ENCODE data around the gene ECI1.

ECI1 gene

DNA sequence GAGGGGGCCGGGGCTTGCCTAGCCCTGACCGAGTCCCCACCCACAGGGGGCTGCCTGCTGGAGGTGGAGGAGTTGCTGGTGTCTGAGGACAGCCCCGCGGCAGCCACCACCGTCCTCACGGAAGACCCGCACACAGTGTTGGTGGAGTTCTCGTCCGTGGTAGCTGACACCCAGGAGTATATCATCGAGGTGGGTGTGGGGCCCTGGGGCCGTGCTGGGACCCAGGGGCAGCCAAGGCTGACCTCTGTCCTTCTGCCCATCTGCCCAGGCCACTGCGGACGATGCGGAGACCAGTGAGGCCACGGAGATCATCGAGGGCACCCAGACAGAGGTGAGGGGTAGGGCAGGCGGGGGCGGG, 16.6 kb downstream of the ECI1 start:
- no peak for FAIRE-seq
- no peak for DNase-seq (ENCODE audit: low spot score)

DNA sequence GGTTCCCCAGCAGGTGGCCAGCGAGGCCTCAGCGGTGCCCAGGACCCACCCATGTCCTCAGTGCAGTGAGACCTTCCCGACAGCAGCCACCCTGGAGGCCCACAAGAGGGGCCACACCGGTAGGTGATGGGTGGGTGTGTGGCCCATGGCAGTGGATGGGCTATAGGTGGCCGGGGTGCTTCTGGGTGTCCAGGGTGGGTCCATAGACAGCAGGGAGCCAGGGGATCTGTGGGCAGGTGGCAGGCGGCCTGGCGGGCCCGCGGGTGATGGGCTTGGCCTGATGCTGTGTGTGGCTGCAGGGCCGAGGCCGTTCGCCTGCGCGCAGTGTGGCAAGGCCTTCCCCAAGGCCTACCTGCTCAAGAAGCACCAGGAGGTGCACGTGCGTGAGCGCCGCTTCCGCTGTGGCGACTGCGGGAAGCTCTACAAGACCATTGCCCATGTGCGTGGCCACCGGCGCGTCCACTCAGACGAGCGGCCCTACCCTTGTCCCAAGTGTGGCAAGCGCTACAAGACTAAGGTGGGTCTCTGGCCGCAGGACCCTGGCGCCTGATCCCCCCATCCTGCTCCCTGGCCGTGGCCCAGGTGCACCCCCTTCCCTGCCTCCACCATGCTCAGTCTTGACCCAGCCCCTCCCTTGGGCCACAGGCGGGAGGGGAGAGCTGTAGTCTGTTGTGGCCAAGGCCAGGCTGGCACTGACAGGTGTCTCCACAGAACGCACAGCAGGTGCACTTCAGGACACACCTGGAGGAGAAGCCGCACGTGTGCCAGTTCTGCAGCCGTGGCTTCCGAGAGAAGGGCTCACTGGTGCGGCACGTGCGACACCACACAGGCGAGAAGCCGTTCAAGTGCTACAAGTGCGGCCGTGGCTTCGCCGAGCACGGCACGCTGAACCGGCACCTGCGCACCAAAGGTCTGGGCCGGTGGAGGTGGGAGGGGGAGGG, 17.2 kb downstream of the ECI1 start:
- DNase-seq (ENCODE audit: low spot score) (no peak), FAIRE-seq (no peak)

DNA sequence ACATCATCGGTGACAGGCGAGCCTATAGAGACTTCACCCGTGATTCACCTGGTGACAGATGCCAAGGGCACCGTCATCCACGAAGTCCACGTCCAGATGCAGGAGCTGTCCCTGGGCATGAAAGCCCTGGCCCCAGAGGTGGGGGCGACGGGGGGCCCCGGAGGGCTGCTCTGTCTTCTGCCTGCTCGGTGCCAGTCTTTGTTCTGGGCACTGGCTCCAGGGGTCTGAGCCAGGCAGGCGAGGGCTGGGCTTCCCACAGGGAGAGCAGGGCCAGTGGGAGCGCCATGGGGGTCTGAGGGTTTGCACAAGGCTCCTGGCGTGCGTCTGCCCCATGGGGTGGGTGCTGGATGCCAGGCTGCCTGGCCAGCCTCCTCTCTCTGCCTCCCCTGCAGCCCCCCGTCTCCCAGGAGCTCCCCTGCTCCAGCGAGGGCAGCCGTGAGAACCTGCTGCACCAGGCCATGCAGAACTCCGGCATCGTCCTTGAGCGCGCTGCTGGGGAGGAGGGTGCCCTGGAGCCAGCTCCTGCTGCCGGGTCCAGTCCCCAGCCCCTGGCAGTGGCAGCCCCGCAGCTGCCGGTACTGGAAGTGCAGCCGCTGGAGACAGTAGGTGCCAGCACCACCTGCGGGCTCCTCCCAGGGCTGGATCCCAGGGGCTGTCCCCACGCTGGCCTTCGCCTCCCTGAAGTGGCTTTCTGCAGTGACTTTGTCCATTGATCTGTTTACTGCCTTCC, 18.2 kb downstream of the ECI1 start:
- FAIRE-seq: no peak
- no peak for DNase-seq (ENCODE audit: low spot score)

DNA sequence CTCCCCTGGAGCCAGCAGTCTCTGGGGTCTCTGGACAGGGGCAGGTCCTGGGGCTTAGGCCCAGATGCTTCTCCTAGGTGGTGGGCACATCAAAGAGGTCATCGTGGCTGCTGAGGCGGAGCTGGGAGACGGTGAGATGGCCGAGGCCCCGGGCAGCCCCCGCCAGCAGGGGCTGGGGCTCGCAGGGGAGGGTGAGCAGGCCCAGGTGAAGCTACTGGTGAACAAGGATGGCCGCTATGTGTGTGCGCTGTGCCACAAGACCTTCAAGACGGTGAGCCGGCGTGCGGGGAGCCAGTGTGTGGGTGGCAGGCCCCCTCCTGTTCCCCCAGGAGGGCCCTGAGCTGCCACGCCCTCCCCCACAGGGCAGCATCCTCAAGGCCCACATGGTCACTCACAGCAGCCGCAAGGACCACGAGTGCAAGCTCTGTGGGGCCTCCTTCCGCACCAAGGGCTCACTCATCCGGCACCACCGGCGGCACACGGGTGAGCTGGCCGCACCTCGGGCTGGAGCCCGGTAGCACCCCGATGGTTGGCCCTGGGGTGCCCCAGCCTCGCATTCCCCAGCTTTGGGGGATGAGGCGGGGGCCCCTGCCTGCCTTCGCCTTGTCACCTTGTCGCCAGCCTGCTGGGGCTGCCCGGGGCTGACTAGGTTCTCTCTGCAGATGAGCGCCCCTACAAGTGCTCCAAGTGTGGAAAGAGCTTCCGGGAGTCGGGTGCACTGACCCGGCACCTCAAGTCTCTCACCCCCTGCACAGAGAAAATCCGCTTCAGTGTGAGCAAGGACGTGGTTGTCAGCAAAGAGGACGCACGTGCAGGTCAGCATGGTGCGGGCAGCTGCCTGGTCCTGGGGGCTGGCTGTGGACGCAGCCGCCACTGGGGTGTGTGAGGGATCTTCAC, 19.0 kb downstream of the ECI1 start:
- DNase-seq (ENCODE audit: low spot score): no peak
- FAIRE-seq: no peak

DNA sequence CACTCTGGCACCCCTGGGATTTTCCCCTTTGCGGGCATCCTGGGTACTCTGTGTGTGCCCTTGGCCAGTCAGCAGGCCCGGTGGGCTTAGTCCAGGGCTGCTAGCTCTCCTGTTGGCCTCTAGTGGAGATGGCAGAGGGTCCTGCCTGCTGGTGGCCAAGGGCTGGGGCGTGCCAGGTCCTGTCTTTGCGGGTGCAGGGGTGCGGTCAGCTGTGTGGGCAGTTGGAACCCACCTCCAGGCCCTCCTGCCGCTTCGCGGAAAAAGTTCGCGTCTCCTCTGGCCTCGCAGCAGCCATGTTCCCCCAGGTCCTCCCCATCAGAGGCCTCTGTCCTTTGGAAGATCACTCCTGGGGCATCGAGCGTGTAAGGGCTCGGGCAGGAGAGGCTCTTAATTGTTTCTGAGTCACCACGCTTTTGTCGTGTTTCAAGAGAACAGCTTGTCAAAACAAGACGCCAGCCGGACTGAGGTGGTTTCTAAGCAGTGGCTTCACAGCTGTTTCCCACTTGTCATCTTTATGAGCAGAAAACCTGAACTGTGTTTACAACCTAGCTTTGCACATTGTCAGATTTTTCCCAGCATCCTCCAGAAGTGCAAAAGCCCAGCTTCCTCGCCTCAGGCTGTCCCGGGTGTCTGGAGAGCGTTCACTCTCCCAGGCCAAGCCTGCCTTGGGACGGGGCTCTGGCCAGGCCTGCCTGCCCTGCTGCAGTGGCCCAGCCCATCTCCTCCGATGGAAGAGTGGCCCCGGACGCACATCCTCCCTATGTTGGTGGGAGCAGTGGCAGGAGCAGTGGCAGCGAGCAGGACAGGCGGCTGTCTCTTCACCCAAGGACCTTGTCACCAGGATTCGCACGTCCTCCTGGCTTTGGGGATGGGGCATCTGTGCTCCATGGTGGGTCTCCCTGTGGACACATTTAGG, 20.1 kb downstream of the ECI1 start:
- FAIRE-seq (no peak), DNase-seq (ENCODE audit: low spot score) (no peak)

DNA sequence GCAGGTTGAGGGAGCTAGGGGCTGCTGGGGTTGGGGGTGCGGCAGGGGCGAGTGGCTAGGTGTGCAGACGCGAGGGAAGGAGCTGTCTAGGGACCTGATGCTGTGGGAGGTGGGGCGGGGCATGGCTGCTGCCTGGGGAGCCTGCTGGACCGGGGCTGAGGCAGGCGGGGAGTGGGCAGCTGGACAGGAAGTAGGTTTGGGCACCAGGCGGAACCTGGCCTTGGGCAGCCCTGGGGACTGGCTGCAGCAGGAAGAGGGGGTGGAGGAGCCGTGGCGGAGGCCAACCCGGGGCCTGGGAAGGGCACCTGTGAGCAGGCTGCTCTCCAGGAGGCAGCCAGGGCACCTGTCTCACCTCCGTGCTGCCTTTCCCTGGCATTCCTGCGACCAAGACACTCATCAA, 21.0 kb downstream of the ECI1 start:
- DNase-seq (ENCODE audit: low spot score): no peak
- FAIRE-seq: no peak

DNA sequence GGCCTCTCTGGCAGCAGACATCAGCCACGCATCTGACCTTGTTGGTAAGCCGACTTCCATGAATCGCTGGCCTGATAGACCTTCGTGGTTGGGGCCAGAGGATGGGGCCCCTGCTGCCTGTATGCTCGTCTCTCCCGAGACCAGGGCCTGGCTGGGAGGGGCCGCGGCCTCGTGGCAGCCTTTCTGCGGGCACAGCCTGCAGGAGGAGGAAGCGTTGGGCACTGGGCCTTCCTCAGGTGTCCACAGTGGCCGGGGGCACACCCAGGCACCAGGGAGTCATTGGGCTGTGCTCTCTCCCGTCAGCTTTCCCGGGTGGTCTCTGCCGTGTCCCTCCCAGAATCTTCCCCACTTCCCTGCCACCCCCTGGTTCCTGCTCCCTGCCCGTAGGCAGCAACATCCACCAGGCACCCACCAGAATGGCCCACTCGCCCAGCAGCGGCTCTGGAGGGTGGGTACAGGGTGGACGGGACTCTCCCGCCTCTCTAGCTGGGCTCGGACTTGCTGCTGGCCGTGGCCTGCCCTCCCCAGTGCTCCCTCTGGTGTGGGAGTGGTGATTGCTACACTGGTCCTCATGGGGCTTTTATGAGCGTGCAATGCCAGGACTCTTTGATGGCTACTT, 21.6 kb downstream of the ECI1 start:
- FAIRE-seq (no peak), DNase-seq (ENCODE audit: low spot score) (no peak)

DNA sequence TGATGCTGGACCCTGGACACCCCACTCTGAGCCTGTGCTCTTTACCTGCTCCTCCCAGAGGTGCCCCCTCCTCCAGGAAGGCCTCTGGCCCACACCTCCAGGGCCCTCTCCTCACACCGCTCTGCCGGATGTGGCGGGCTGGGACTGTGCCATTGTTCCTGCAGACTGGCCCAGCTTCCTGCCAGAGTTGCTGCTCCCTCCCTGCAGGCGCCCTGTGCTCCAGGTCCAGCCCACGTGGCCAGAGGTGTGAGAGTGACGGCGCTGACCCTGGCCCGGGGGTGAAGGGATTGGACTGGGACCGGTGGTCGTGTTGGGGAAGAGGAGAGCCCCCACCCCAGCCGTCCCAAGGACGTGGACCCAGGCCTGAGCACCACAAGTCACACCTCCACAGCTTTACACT, 22.3 kb downstream of the ECI1 start:
- FAIRE-seq (no peak), DNase-seq (ENCODE audit: low spot score) (no peak)

DNA sequence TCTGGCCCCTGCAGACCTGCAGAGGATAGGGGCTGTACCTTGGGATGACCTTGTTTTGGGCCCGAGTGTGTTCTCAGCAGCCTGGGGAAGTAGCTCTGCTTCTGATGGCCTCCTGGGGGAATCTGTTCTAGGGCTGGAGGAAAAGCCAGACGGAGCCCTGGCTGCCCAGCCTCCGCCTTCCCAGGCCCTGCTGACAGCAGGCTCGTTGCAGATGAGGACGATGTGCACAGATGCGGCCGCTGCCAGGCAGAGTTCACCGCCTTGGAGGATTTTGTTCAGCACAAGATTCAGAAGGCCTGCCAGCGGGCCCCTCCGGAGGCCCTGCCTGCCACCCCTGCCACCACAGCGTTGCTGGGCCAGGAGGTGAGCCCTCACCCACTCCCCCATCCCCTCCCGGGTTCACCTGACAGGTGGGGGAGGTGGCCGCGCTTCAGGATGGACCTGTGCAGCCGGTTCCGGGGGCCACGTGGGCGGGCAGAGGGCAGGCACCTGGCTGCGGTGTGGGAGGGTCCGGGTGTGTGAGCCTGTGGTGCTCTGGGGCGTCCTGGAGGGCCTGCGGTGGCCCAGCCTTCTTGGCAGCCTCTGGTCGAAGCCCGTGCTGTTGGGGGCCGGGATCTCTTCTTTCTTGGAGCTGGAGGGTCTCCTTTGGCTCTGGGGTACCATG, 23.1 kb downstream of the ECI1 start:
- FAIRE-seq (no peak), DNase-seq (ENCODE audit: low spot score) (no peak)

DNA sequence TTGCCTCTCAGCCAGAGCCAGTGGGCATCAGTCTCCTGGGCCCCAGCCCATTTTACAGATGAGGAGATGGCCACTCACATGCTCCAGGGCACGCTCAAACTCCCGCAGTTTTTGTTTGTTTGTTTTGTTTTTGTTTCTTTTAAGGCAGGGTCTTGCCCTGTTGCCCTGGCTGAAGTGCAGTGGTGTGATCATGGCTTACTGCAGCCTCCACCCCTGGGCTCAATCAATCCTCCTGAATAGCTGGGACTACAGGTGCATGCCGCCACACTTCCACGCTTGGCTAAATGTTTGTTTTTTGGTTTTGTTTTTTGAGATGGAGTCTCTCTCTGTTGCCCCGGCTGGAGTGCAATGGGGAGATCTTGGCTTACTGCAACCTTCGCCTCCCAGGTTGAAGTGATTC, 24.5 kb downstream of the ECI1 start:
- FAIRE-seq (no peak), DNase-seq (ENCODE audit: low spot score) (no peak)

DNA sequence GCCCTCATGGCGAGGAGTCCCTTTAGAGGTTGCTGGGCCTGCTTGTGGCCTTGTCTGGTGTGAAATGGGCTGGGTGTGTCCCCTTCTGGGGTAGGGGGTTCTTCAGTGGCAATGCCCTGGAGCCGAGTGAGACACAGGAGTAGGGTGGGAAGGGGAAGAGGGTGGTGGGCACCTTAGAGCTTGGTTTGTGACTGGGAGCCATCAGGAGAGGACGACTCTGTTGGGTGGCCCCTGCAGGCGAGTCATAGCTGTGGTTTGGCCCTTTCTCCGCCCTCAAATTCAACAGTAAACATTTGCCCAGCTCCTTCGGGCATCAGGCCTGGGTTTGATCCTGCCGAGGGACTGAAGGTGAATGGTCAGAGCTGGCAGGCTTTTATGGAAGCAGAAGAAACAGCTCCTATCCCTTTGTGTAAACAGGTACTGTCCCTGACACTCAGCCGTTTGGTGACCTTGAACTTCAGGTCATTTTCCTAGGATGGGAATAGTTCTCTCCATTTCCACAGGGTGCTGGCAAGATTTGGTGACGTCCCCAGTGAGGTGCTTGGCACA, 25.1 kb downstream of the ECI1 start:
- DNase-seq (ENCODE audit: low spot score) (no peak), FAIRE-seq (no peak)

DNA sequence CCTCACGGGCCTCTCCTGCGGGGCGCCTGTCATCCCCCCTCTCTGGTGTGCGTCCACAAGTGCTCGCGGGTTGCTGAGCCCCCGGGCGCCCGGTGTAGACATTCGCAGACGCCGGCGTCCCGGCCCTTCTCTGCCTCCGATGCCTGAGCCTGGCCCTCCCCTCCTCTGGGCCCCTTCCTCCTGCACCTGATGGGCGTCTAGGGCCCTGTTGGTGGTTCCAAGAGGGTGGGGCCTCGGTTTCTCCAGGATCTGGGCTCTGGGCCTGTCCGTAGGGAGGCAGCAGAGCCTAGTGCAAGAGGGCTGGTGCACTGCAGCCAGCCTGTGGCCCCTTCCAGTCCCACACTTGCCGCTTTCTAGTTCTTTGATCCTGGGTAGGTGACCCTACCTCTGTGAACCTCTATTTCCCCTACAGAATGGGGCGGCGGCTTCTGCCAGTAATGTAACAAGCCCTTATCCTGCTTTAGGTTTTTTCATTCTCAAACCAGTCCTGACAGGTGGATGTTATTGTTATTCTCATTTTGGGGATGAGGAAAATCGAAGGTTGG, 27.4 kb downstream of the ECI1 start:
- FAIRE-seq: no peak
- DNase-seq (ENCODE audit: low spot score): peak; percentile 28

DNA sequence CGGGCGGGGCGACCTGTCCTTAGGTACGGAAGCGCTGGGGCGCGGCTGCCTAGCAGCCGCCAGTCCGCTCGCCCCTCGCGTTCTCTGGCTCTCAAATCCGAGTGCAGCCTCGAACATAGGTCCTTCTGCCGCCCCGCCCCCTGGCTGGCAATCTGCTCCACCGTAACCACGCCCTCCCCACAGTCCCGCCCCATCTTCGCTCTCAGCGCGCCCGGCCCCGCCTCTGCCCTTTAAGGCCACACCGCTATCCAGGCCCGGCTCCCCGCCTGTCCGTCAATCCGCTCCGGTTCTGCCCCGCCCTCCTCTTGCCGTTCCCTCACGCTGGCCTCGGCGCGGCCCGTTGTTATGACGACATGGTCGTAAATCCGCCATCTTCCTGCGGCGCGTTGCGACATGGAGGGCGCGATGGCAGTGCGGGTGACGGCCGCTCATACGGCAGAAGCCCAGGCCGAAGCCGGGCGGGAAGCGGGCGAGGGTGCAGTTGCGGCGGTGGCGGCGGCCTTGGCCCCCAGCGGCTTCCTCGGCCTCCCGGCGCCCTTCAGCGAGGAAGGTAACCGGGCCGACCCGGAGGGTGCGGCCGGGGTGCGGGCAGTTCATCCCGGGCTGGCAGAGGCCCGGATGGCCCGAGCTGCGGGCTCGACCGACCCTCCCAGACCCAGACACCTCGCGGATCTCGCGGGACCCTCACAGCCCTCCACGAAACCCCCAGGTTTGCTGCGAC, 28.0 kb downstream of the ECI1 start, which contains the start of gene E4F1:
Gene E4F1 (plus strand): TSS at position 371 of the 721 bp plus-strand sequence. CDS start 23 bp downstream, at position 394.
- peak; percentile 75 for FAIRE-seq
- peak; percentile 96 for DNase-seq (ENCODE audit: low spot score)

DNA sequence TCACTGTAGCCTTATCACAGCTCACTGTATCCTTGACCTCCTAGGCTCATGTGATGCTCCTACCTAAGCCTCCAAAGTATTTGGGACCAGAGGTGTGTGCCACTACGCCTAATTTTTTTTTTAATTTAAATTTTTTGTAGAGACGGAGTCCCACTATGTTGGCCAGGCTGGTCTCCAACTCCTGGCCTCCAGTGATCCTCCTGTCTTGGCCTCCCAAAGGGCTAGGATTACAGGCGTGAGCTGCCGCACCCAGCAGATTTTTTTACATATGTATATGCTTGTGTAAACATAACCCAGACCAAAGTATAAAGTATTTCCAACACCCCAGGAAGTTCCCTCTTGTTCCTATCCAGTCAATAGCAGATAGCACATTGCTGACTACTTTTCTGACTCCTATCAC, 35.1 kb downstream of the ECI1 start:
- no peak for FAIRE-seq
- DNase-seq (ENCODE audit: low spot score): no peak

DNA sequence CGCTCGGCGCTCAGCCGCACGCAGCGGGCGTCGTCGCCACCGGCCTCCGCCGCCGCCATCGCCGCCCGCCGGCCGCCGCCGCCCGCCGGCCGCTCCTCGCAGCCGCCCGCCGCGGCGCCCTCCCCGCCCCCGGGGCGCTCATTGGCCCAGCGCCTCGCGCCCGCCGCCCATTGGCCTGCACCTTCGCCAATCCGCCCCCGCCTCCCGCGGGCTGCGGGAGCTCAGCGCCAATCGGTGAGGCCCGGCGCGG, 36.7 kb downstream of the ECI1 start, which contains the start of gene PGP:
Gene PGP (minus strand): TSS at position 122 of the 250 bp plus-strand sequence. CDS start 63 bp downstream, at position 59.
- no peak for FAIRE-seq

DNA sequence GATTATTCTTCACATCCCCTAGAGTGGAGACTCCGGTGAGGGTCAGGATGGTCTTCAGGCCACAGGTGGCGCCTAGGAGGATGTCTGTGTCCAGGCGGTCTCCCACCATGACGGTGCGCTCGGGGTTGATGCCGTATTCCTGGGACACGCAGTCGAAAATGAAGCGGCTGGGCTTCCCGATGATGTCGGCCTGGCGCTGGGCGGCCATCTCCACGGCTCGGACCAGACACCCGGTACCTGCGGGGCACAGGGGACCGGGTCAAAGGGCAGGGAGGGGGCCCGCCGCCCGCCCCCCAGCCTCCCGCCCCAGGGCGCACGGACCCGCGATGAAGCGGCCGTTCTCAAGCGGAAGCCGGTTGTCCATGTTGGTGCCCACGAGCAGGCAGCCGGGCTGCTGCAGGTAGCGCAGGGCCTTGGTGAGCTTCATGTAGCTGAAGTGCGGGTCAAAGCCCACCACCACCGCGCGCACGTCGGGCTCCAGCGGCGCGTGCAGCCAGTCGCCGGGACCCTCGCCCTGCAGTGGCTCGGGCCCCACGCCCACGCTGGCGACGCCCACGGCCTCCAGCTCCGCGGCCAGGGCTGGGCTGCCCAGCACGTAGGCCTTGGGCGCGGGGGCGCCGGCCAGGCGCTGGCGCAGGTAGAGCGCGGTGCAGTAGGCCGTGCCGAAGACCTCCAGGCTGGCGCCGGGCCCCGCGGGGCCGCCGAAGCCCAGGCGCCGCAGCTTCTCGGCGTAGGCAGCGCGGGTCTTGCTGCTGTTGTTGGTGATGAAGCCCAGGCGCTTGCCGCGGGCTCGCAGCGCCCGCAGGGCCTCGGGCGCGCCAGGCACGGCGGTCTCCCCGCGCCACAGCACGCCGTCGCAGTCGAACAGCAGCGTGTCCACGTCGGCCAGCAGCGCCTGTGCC, 37.3 kb downstream of the ECI1 start:
- FAIRE-seq: no peak
- DNase-seq (ENCODE audit: low spot score): no peak

More for the DNA sequence above, 36.7 kb downstream of the ECI1 start, which contains the start of gene PGP:
- DNase-seq (ENCODE audit: low spot score): no peak

Data from RCC 7860 (cell line).